HepG2 (cell line): ENCODE data around the gene LATS1. TPM values are rescaled to one million over a fixed set of nuclear protein-coding genes. Genes with fewer than 3 reads are reported as not detected.
A peak's percentile ranks its signal among the peaks of the same experiment; 100 is the strongest.

Experiments
- CBX2 ChIP-seq, 2 experiments: fragments of 200-600 bp in 1 of 2; sonication (generic); formaldehyde crosslinking in 1 of 2; IDR thresholded peaks; 2 replicates each; pipeline versions ENCODE4 v1.7.0 to v1.8.1; 2018 to 2022; ENCODE audit warnings: low read depth in 2 of 2, low read length in 1 of 2, mild to moderate bottlenecking in 1 of 2, missing genetic modification reagents in 1 of 2
- CREB1 ChIP-seq, 2 experiments: fragments of 450-650 bp in 1 of 2; IDR thresholded peaks; 2 replicates each; pipeline ENCODE4 v1.6.1; 2016 to 2017; ENCODE audit warnings: control low read depth in 1 of 2, mild to moderate bottlenecking in 1 of 2, missing compliant biosample characterization in 1 of 2, missing genetic modification characterization in 1 of 2
- ELF3 ChIP-seq: IDR thresholded peaks from 2 replicates; pipeline ENCODE4 v1.6.1; 2016; ENCODE audit warnings: missing genetic modification reagents, missing compliant biosample characterization
- GABPA ChIP-seq, 2 experiments: IDR thresholded peaks; 2 replicates each; pipeline ENCODE4 v1.6.1; 2011 to 2016; ENCODE audit warnings: low read depth in 2 of 2, low read length in 1 of 2, missing biosample characterization in 1 of 2, missing genetic modification characterization in 1 of 2
- HNRNPK ChIP-seq: fragments of 200-400 bp; formaldehyde crosslinking; IDR thresholded peaks from 2 replicates; pipeline ENCODE4 v1.6.1; 2018; ENCODE audit warnings: low read length, low read depth, moderate library complexity, mild to moderate bottlenecking; ENCODE audit not compliant: poor library complexity, severe bottlenecking
- KLF11 ChIP-seq: IDR thresholded peaks from 2 replicates; pipeline ENCODE4 v1.6.1; 2016; ENCODE audit warnings: missing compliant biosample characterization
- NCOA5 ChIP-seq: sonication (generic); formaldehyde crosslinking; IDR thresholded peaks from 2 replicates; pipeline ENCODE4 v1.4.0; 2020; ENCODE audit warnings: missing genetic modification reagents
- NR3C1 ChIP-seq: sonication (generic); formaldehyde crosslinking; IDR thresholded peaks from 2 replicates; pipeline ENCODE4 v1.4.0; 2020; ENCODE audit warnings: missing genetic modification reagents
- PHF21A ChIP-seq: sonication (generic); formaldehyde crosslinking; IDR thresholded peaks from 2 replicates; pipeline ENCODE4 v1.5.0; 2020; ENCODE audit warnings: mild to moderate bottlenecking, missing genetic modification reagents
- SIN3A ChIP-seq: IDR thresholded peaks from 2 replicates; pipeline ENCODE4 v1.6.1; 2011; ENCODE audit warnings: low read depth, mild to moderate bottlenecking, control low read depth, low read length, borderline replicate concordance
- SMAD9 ChIP-seq: sonication (generic); formaldehyde crosslinking; IDR thresholded peaks from 2 replicates; pipeline ENCODE4 v1.5.1; 2020; ENCODE audit warnings: mild to moderate bottlenecking, missing genetic modification reagents
- SP4 ChIP-seq: sonication (generic); formaldehyde crosslinking; IDR thresholded peaks from 2 replicates; pipeline ENCODE4 v1.8.1; 2023; ENCODE audit warnings: mild to moderate bottlenecking, missing genetic modification reagents
- TCF7 ChIP-seq: sonication (generic); IDR thresholded peaks from 2 replicates; pipeline ENCODE4 v1.6.1; 2016; ENCODE audit warnings: antibody characterized with exemption, low read depth
- USF2 ChIP-seq, 2 experiments: sonication (generic) in 1 of 2; formaldehyde crosslinking in 1 of 2; IDR thresholded peaks; 2 replicates each; pipeline versions ENCODE4 v1.5.1 to v1.6.1; 2011 to 2020; ENCODE audit warnings: borderline replicate concordance in 1 of 2, low read depth in 1 of 2, low read length in 1 of 2, mild to moderate bottlenecking in 1 of 2, missing genetic modification reagents in 1 of 2, moderate library complexity in 1 of 2
- ZNF205 ChIP-seq: IDR thresholded peaks from 2 replicates; pipeline ENCODE4 v1.6.1; 2018; ENCODE audit warnings: missing biosample characterization, missing genetic modification reagents
- ZNF414 ChIP-seq: sonication (generic); formaldehyde crosslinking; IDR thresholded peaks from 2 replicates; pipeline ENCODE4 v1.5.0; 2020; ENCODE audit warnings: missing genetic modification reagents
- ZNF430 ChIP-seq: sonication (generic); formaldehyde crosslinking; IDR thresholded peaks from 2 replicates; pipeline ENCODE4 v1.9.0; 2021; ENCODE audit warnings: mild to moderate bottlenecking, missing genetic modification reagents
- ZNF558 ChIP-seq: sonication (generic); formaldehyde crosslinking; IDR thresholded peaks from 2 replicates; pipeline ENCODE4 v1.9.0; 2022; ENCODE audit warnings: mild to moderate bottlenecking, missing genetic modification reagents, borderline replicate concordance
- ZNF597 ChIP-seq: sonication (generic); formaldehyde crosslinking; IDR thresholded peaks from 2 replicates; pipeline ENCODE4 v1.5.0; 2020; ENCODE audit warnings: missing genetic modification reagents
- ZNF660 ChIP-seq: sonication (generic); formaldehyde crosslinking; IDR thresholded peaks from 2 replicates; pipeline ENCODE4 v1.5.1; 2020; ENCODE audit warnings: mild to moderate bottlenecking, low read depth, missing genetic modification reagents, borderline replicate concordance
- ZNF713 ChIP-seq: sonication (generic); formaldehyde crosslinking; IDR thresholded peaks from 2 replicates; pipeline ENCODE4 v1.4.0; 2020; ENCODE audit warnings: mild to moderate bottlenecking, missing genetic modification reagents
- ZNF777 ChIP-seq: sonication (generic); formaldehyde crosslinking; IDR thresholded peaks from 2 replicates; pipeline ENCODE4 v1.4.0; 2020; ENCODE audit warnings: missing genetic modification reagents
- polyA plus RNA-seq, 8 experiments: library from polyadenylated mRNA; depleted of rRNA in 3 of 8; stranded (reverse) in 7 of 8; unstranded in 1 of 8; fragments of >200 nt; fragmentation: Illumina TruSeq in 4 of 8; extraction: Trizol in 4 of 8; gene quantifications; 2 replicates each; pipeline versions ENCODE4 v1.2.1 to v1.2.3, GENCODE V29; 2011 to 2016; ENCODE audit warnings: low read depth in 4 of 8, missing spikeins in 1 of 8, mixed read lengths in 1 of 8; ENCODE audit not compliant: insufficient read depth in 1 of 8
- total RNA-seq, 5 experiments: library from RNA; depleted of rRNA; stranded (reverse); fragments of >200 nt; fragmentation: Illumina TruSeq; extraction: Trizol; gene quantifications; 2 replicates each; pipeline ENCODE4 v1.2.3, GENCODE V29; 2016; ENCODE audit warnings: low read depth in 1 of 5

LATS1 gene
- total and polyA plus RNA-seq, 2 of the 13 experiments (the other 11 are each of a cell fraction or from before 2014, with no cell fraction given) = 9.9 to 12.6 TPM

DNA sequence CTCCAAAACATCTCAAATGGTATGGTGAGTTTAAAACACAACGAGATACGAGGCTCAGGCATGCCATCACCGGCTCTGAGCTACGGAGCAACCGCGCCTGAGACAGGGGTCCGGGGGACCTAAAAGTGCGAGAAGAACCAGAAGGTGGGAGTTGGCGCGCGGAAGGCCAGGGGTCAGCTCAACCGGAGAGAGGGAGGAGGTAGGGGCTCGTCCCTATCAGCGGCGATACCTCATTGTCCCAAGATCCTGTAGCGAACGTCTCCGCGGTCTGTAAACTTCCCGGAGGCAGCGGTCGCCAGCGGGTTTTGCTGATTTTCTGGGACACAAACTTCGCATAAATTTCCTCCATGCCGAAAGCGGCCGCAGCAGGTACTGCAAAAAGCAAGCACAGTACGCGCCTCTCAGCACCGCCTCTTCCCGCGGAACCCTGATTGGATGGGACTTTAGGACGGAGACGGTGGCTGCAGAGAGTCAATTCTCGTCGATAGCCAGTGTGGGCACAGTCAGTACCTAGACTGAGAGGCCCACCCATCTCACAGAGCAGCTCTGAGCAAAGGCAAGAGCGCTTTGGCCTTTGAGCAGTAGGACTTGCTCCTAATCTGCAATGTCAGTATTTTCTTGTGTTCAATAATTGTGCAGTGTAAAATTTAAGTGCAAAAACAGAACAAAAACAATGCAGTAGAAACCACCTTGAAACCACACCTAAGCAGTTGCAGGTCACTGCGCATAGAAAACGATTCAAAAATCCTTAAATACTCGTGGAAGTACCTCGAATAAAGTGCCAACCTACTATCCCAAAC, 28.4 kb upstream of the LATS1 start, which contains the start of gene NUP43 (continued):
- TF ChIP-seq CBX2 (IDR thresholded peaks at IDR 0.05; ENCODE audit: low read depth, low read length) = no peak
- TF ChIP-seq CBX2 (CRISPR knock-in tag; IDR thresholded peaks at IDR 0.05; ENCODE audit: low read depth) = no peak
- no peak for TF ChIP-seq TCF7
- peak; percentile 77 for TF ChIP-seq ZNF430 (CRISPR knock-in tag)
- TF ChIP-seq SP4 (CRISPR knock-in tag) = no peak; the same call in 1 of the 2 replicates
- TF ChIP-seq ELF3 (CRISPR knock-in tag) = peak; percentile 85
- TF ChIP-seq ZNF660 = 0 out of 2 replicates have a peak, but pooled peaks have one; percentile 54
- peak; percentile 81; the same call in 1 of the 2 replicates for TF ChIP-seq PHF21A (CRISPR knock-in tag)
- TF ChIP-seq ZNF597 (CRISPR knock-in tag) = no peak
- TF ChIP-seq ZNF777 (CRISPR knock-in tag) = no peak
- no peak for TF ChIP-seq USF2 (IDR thresholded peaks at IDR 0.05; ENCODE audit: low read depth, low read length)
- TF ChIP-seq USF2 (CRISPR knock-in tag; IDR thresholded peaks at IDR 0.05; ENCODE audit: borderline replicate concordance) = no peak
- TF ChIP-seq KLF11 (CRISPR knock-in tag) = peak; percentile 77
- TF ChIP-seq NR3C1 (CRISPR knock-in tag) = no peak
- TF ChIP-seq ZNF713 = no peak
- TF ChIP-seq CREB1 (IDR thresholded peaks at IDR 0.05) = peak; percentile 73
- peak; percentile 85 for TF ChIP-seq CREB1 (CRISPR knock-in tag; IDR thresholded peaks at IDR 0.05)
- TF ChIP-seq GABPA (IDR thresholded peaks at IDR 0.05; ENCODE audit: low read depth, low read length) = peak; percentile 33; the same call in 1 of the 2 replicates
- peak; percentile 88 for TF ChIP-seq GABPA (CRISPR knock-in tag; IDR thresholded peaks at IDR 0.05; ENCODE audit: low read depth)
- TF ChIP-seq NCOA5 (CRISPR knock-in tag) = no peak
- no peak for TF ChIP-seq ZNF414 (CRISPR knock-in tag)
- peak; percentile 97 for TF ChIP-seq SIN3A
- TF ChIP-seq HNRNPK = no peak
- peak; percentile 76 for TF ChIP-seq ZNF205 (CRISPR knock-in tag)
- TF ChIP-seq SMAD9 (CRISPR knock-in tag) = no peak
- no peak for TF ChIP-seq ZNF558 (CRISPR knock-in tag)
